DOHH2 (cell line): ENCODE data around the gene NXPH4.

Source experiments
- H3F3A ChIP-seq: fragments of 200-600 bp; sonication (generic), shearing (Covaris generic); 2 replicates; pipeline ENCODE4 v1.6.0; 2016; ENCODE audit warnings: antibody characterized with exemption, mild to moderate bottlenecking; ENCODE audit not compliant: control insufficient read depth, insufficient read depth
- H3K27ac ChIP-seq: fragments of 200-600 bp; sonication (generic); 2 replicates; pipeline ENCODE4 v1.5.1; 2014; ENCODE audit warnings: low read depth, mild to moderate bottlenecking, low read length, moderate library complexity
- H3K27me3 ChIP-seq: fragments of 200-600 bp; sonication (generic); 2 replicates; pipeline ENCODE4 v1.6.1; 2014; ENCODE audit warnings: mild to moderate bottlenecking, low read length, mixed read lengths; ENCODE audit not compliant: control insufficient read depth
- H3K36me3 ChIP-seq: fragments of 200-600 bp; sonication (generic); 2 replicates; pipeline ENCODE4 v1.6.1; 2014; ENCODE audit warnings: mild to moderate bottlenecking, low read length, moderate library complexity, mixed read lengths; ENCODE audit not compliant: control insufficient read depth
- H3K4me1 ChIP-seq: fragments of 200-600 bp; sonication (generic); 2 replicates; pipeline ENCODE4 v1.6.1; 2014; ENCODE audit warnings: mild to moderate bottlenecking, low read length, mixed read lengths; ENCODE audit not compliant: control insufficient read depth
- H3K4me2 ChIP-seq: fragments of 200-600 bp; sonication (generic); 2 replicates; pipeline ENCODE4 v1.6.0; 2014; ENCODE audit warnings: mild to moderate bottlenecking, low read length, moderate library complexity
- H3K4me3 ChIP-seq: fragments of 200-600 bp; sonication (generic); 2 replicates; pipeline ENCODE4 v1.5.1; 2014; ENCODE audit warnings: mild to moderate bottlenecking, low read length, mixed read lengths
- H3K79me2 ChIP-seq: fragments of 200-600 bp; sonication (generic); 2 replicates; pipeline ENCODE4 v1.6.1; 2014; ENCODE audit warnings: mild to moderate bottlenecking, low read length, mixed read lengths; ENCODE audit not compliant: control insufficient read depth
- H3K9me2 ChIP-seq: fragments of 200-600 bp; sonication (generic); replicated peaks from 2 replicates; pipeline ENCODE4 v1.6.1; 2014; ENCODE audit warnings: mild to moderate bottlenecking, low read length, mixed read lengths; ENCODE audit not compliant: control insufficient read depth
- H3K9me3 ChIP-seq: fragments of 200-600 bp; sonication (generic); 2 replicates; pipeline ENCODE4 v1.6.1; 2014; ENCODE audit warnings: antibody characterized with exemption, low read length, mixed read lengths; ENCODE audit not compliant: control insufficient read depth, insufficient read depth
- H4K20me1 ChIP-seq: fragments of 200-600 bp; sonication (generic); 2 replicates; pipeline ENCODE4 v1.6.0; 2014; ENCODE audit warnings: low read depth, mild to moderate bottlenecking, antibody characterized with exemption, low read length, moderate library complexity; ENCODE audit not compliant: control insufficient read depth, insufficient read depth
- CTCF ChIP-seq: fragments of 200-600 bp; sonication (generic); IDR thresholded peaks from one replicate; pipeline ENCODE4 v1.5.1; 2014; ENCODE audit warnings: antibody characterized with exemption, mild to moderate bottlenecking, low read depth, low read length; ENCODE audit not compliant: poor library complexity, severe bottlenecking
- EZH2phosphoT487 ChIP-seq: fragments of 200-600 bp; sonication (generic); IDR thresholded peaks from 2 replicates; pipeline ENCODE4 v1.6.1; 2017; ENCODE audit warnings: borderline replicate concordance, mild to moderate bottlenecking, antibody characterized with exemption, low read length, moderate library complexity, mixed read lengths

NXPH4 gene

GRCh38 chr12:57222286-57223190 is 5.9 kb downstream of the NXPH4 start:
- H3K9me2 ChIP-seq: no peaks in the 10 kb centered on the region
- H3K27ac ChIP-seq: peak overlapping the region; percentile 95
- peak overlapping the region; percentile 91 for H3K4me2 ChIP-seq
- H3K9me3 ChIP-seq: no peaks in the 10 kb centered on the region
- H4K20me1 ChIP-seq: peaks cover 3% of the 10 kb centered on the region; the same call in 1 of the 2 replicates
- H3K27me3 ChIP-seq: no peaks in the 10 kb centered on the region
- H3K4me3 ChIP-seq: peak overlapping the region; percentile 76
- H3K79me2 ChIP-seq: peaks cover 63% of the 10 kb centered on the region
- peak; percentile 9 for TF ChIP-seq CTCF
- no peak for TF ChIP-seq EZH2phosphoT487
- H3K4me1 ChIP-seq: peaks cover 95% of the 10 kb centered on the region
- peaks cover 26% of the 10 kb centered on the region for H3F3A ChIP-seq
- peaks cover 21% of the 10 kb centered on the region for H3K36me3 ChIP-seq

GRCh38 chr12:57223191-57224165 is 6.9 kb downstream of the NXPH4 start:
- Histone ChIP-seq H3K79me2 (peaks cover 54% of the 10 kb centered on the region), H3K27ac (peak overlapping the region; percentile 95), H3K4me3 (peak overlapping the region; percentile 76), H3K4me2 (peak overlapping the region; percentile 91), H3K4me1 (peaks cover 95% of the 10 kb centered on the region), H3K36me3 (peaks cover 13% of the 10 kb centered on the region), H4K20me1 (no peaks in the 10 kb centered on the region), H3F3A (peaks cover 30% of the 10 kb centered on the region), H3K27me3 (no peaks in the 10 kb centered on the region), H3K9me3 (no peaks in the 10 kb centered on the region), H3K9me2 (no peaks in the 10 kb centered on the region)
- no peak for TF ChIP-seq EZH2phosphoT487
- TF ChIP-seq CTCF: no peak

GRCh38 chr12:57224278-57224972 is 7.8 kb downstream of the NXPH4 start:
- Histone ChIP-seq H4K20me1 (no peaks in the 10 kb centered on the region), H3F3A (peaks cover 33% of the 10 kb centered on the region), H3K79me2 (peaks cover 51% of the 10 kb centered on the region), H3K4me2 (peak overlapping the region; percentile 91), H3K9me3 (no peaks in the 10 kb centered on the region), H3K4me3 (peak overlapping the region; percentile 76), H3K9me2 (no peaks in the 10 kb centered on the region), H3K4me1 (peaks cover 95% of the 10 kb centered on the region), H3K36me3 (peaks cover 13% of the 10 kb centered on the region), H3K27ac (peak overlapping the region; percentile 95), H3K27me3 (no peaks in the 10 kb centered on the region)
- TF ChIP-seq EZH2phosphoT487: no peak
- no peak for TF ChIP-seq CTCF
